GM19023 (cell line): ENCODE results near the gene KLK15.

Experiments used
- ATAC-seq: cut with Tn5 transposase; IDR thresholded peaks from one replicate; pipeline ENCODE4 v1.9.1; 2021; ENCODE audit warnings: mild to moderate bottlenecking, moderate library complexity; ENCODE audit not compliant: unreplicated experiment

Gene KLK15

GRCh38 chr19:50777261-50777660 is 56.1 kb downstream of the KLK15 start:
- no peak for ATAC-seq

- no peak for ATAC-seq
Measured at GRCh38 chr19:50776131-50776530, 57.2 kb downstream of the KLK15 start.
